ENCODE results near the gene PRMT1.

PRMT1 gene

DNA sequence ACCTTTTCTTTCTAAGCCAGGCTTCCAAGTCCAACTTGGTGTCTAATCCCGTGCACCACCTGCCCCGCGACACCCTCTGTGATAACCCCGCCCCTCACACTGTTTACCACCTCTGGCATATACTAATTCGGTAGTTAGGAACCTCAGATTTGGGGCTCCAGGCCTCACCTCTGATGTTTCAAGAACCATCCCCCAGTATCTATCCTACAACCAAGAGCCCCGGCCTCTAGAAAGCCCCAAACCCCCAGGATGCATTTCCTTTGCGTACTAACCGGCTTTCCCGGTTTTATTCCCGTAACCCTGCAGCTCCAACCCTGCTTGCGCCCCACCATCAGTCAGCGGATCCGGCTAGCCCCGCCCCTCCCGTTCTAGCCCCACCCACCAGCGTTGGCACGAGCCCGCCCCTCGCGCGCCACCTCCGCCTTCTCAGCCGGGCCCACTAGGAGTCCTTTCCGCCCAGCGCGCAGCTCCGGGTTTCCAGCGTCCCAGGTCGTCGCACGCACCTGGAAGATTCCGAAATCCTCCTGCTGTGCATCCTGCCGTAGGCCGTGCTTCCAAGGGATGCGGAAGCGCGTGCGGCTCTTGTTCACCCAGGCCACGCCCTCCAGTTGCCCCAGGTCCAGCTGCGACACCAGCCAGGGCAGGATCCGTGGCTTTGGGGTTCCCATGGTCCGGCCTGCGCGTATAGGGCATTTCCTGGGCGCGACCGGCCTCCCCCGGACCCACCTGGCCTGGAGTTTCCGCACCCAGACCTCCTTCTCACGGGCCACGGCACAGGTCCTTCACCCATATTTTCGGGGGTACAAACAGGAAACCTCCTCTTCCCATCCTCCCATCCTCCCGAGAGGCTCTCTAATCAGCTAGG, 12.7 kb upstream of the PRMT1 start:
- Histone ChIP-seq H3K4me1 (ENCODE audit: control insufficient read depth in 1 of 2, insufficient read depth in 1 of 2, low read depth in 1 of 2, low read length in 1 of 2) (peaks cover 31 to 33% of the 10 kb centered on the region in 2 experiments), H3K36me3 (peaks cover 39% of the 10 kb centered on the region), H3K27ac (peak overlapping the region; percentile 92), H3K9me3 (no peaks in the 10 kb centered on the region), H3K27me3 (no peaks in the 10 kb centered on the region), H3K4me3 (ENCODE audit: low read depth in 1 of 2, low read length in 1 of 2) (peak overlapping the region; percentile 95 to 98)
- TF ChIP-seq, protein P1, sequence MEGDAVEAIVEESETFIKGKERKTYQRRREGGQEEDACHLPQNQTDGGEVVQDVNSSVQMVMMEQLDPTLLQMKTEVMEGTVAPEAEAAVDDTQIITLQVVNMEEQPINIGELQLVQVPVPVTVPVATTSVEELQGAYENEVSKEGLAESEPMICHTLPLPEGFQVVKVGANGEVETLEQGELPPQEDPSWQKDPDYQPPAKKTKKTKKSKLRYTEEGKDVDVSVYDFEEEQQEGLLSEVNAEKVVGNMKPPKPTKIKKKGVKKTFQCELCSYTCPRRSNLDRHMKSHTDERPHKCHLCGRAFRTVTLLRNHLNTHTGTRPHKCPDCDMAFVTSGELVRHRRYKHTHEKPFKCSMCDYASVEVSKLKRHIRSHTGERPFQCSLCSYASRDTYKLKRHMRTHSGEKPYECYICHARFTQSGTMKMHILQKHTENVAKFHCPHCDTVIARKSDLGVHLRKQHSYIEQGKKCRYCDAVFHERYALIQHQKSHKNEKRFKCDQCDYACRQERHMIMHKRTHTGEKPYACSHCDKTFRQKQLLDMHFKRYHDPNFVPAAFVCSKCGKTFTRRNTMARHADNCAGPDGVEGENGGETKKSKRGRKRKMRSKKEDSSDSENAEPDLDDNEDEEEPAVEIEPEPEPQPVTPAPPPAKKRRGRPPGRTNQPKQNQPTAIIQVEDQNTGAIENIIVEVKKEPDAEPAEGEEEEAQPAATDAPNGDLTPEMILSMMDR (IDR thresholded peaks at IDR 0.05) = peak; percentile 82

DNA sequence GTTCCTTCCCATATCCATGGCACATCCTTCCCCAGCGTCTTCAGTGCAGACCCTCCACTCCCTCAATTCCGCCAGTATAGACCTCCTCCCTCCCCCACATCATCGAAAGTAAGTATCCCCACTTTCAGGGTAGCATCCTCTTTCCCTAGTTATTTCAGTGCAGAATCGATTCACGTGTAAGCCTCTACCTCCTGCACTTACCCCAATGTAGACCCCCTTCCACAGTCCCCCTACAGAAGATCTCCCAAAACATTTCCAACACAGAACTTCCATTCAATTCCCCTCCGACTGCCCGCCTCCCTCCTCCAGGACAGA, 12.1 kb upstream of the PRMT1 start:
- H3K27ac ChIP-seq = peak overlapping the region; percentile 92

DNA sequence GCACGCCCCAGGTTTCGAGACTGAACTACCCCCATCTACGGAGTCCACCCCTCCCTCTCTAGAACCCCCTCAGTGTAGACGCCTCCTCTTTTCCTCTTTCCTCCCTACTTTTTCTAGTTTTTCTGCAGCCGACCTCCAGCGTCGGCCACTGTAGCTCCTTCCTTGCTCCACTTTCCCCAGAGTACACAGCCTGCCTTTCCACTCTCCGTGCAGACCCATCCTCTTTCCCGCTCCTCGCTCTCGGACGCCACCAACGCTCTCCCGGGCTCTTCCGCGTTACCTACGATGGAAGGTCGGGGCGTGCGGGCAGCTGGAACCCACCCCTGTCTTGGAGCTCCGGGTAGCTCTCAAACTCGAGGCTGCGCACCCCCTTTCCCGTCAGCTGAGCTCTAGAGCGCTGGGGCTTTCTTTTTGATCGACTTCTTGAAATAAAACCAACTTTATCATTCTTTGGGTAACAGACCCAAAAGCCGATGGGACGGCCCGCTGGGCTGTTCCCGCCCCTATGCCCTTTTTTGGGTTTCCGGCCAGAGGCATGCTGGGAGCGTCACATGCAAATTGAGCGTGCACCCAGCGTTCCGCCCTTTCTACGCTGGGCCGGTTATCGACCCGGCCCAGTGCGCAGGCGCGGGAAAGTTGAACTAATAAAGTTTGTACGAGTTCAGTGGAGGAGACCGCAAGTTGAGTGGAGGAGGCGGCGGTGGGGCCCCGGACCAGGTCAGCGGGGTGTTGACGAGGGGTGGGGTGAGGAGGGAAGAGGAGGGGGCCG, 11.5 kb upstream of the PRMT1 start, which contains the start of the genes BCL2L12 and IRF3:
TSS of gene BCL2L12 (plus strand) at position 583 of the 769 bp plus-strand sequence. CDS start 760 bp downstream, outside the sequence.
TSS of gene IRF3 (minus strand) at position 507 of the 769 bp plus-strand sequence. CDS start 1,019 bp downstream, outside the sequence.
- Histone ChIP-seq H3K36me3 (peaks cover 38% of the 10 kb centered on the region), H3K4me1 (ENCODE audit: control insufficient read depth in 1 of 2, insufficient read depth in 1 of 2, low read depth in 1 of 2, low read length in 1 of 2) (peaks cover 31 to 33% of the 10 kb centered on the region in 2 experiments)

More for the DNA sequence above, 12.1 kb upstream of the PRMT1 start:
- H3K9me3 ChIP-seq = no peaks in the 10 kb centered on the region
- TF ChIP-seq, protein P1 (IDR thresholded peaks at IDR 0.05) = no peak
- peak overlapping the region; percentile 95 to 98 for H3K4me3 ChIP-seq (ENCODE audit: low read depth in 1 of 2, low read length in 1 of 2)
- H3K4me1 ChIP-seq (ENCODE audit: control insufficient read depth in 1 of 2, insufficient read depth in 1 of 2, low read depth in 1 of 2, low read length in 1 of 2) = peaks cover 31 to 33% of the 10 kb centered on the region in 2 experiments
- H3K27me3 ChIP-seq = no peaks in the 10 kb centered on the region
- peaks cover 38% of the 10 kb centered on the region for H3K36me3 ChIP-seq

DNA sequence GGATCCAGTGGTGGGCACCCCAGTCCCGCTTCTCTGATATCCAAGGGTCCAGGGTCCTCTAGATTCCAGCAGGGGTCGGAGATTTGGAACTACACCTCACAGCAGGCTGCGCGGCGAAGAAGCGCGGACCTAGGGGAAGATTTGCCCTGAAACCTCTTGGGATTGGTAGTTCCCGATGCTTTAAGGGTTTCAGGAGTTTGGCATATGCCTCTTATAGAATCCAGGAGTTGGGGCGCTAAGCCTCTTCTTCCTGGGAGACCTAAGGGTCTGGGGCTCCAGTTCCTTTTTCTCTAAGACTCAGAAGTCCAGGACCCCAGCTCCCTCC, 11.0 kb upstream of the PRMT1 start:
- Histone ChIP-seq H3K9me3 (no peaks in the 10 kb centered on the region), H3K27me3 (no peaks in the 10 kb centered on the region), H3K4me1 (ENCODE audit: control insufficient read depth in 1 of 2, insufficient read depth in 1 of 2, low read depth in 1 of 2, low read length in 1 of 2) (peaks cover 31 to 33% of the 10 kb centered on the region in 2 experiments), H3K36me3 (peaks cover 35% of the 10 kb centered on the region), H3K4me3 (ENCODE audit: low read depth in 1 of 2, low read length in 1 of 2) (peak overlapping the region; percentile 95 to 98), H3K27ac (peak overlapping the region; percentile 92)
- TF ChIP-seq, protein P1 (IDR thresholded peaks at IDR 0.05) = no peak

More for the DNA sequence above, 11.5 kb upstream of the PRMT1 start, which contains the start of the genes BCL2L12 and IRF3:
- Histone ChIP-seq H3K9me3 (no peaks in the 10 kb centered on the region), H3K27me3 (no peaks in the 10 kb centered on the region), H3K4me3 (ENCODE audit: low read depth in 1 of 2, low read length in 1 of 2) (peak within 1 kb of the TSS; percentile 95 to 98), H3K27ac (peak within 1 kb of the TSS; percentile 92)
- TF ChIP-seq, protein P1 (IDR thresholded peaks at IDR 0.05) = peak; percentile 37

DNA sequence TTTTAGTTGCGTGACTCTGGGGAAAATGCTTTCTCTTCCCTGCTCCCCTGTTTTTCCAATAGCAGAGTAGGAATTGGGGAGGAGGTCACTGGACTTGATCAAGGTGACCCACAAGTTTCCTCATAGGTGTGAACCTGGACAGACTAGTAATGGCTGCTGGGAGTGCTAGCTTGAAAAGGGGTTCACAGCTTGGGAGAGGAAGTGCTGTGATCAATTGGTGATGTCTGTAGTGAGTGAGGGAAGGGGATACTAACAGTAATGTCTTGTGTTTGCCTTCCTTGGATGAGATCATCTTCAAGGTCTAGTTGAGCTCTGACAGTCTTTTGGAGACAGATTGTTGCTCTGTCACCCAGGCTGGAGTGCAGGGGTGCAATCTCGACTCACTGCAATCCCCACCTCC, 9.6 kb upstream of the PRMT1 start:
- H3K9me3 ChIP-seq = no peaks in the 10 kb centered on the region
- peaks cover 21% of the 10 kb centered on the region for H3K36me3 ChIP-seq
- H3K4me1 ChIP-seq (ENCODE audit: control insufficient read depth in 1 of 2, insufficient read depth in 1 of 2, low read depth in 1 of 2, low read length in 1 of 2) = peaks cover 31 to 37% of the 10 kb centered on the region in 2 experiments
- TF ChIP-seq, protein P1 (IDR thresholded peaks at IDR 0.05) = no peak
- H3K27ac ChIP-seq = no peak overlapping the region
- H3K27me3 ChIP-seq = no peaks in the 10 kb centered on the region
- H3K4me3 ChIP-seq (ENCODE audit: low read depth in 1 of 2, low read length in 1 of 2) = no peak overlapping the region

Measured in neutrophil (primary cell).